GM19467 (cell line): ENCODE data around the gene CRB2.
A peak's percentile ranks its signal among the peaks of the same experiment; 100 is the strongest.

Experiments used
- ATAC-seq: cut with Tn5 transposase; IDR thresholded peaks from one replicate; pipeline ENCODE4 v1.9.1; 2021; ENCODE audit warnings: mild to moderate bottlenecking, moderate library complexity; ENCODE audit not compliant: unreplicated experiment

The CRB2 gene

GRCh38 chr9:123355761-123356431 is at the start of gene CRB2:
CRB2 (plus strand) TSS chr9:123356197; CDS start chr9:123356261, 64 bp downstream.
- no peak for ATAC-seq

DNA sequence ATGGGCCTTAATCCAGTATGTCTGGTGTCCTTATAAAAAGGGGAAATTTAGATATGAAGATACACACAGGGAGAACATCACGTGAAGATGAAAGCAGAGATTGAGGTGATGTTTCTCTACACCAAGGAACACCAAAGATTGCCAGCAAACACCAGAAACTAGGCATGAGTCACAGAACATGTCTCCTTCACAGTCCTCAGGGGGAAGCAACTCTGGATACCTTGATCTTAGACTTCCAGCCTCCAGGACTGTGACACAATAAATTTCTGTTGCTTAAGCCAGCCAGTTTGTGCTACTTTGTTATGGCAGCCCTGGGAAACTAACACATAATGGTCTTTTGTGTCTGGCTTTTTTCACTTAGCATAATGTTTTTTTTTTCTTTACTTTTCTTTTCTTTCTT is 46.4 kb upstream of the CRB2 start:
- no peak for ATAC-seq

GRCh38 chr9:123310551-123311249 is 45.3 kb upstream of the CRB2 start:
- ATAC-seq = no peak

DNA sequence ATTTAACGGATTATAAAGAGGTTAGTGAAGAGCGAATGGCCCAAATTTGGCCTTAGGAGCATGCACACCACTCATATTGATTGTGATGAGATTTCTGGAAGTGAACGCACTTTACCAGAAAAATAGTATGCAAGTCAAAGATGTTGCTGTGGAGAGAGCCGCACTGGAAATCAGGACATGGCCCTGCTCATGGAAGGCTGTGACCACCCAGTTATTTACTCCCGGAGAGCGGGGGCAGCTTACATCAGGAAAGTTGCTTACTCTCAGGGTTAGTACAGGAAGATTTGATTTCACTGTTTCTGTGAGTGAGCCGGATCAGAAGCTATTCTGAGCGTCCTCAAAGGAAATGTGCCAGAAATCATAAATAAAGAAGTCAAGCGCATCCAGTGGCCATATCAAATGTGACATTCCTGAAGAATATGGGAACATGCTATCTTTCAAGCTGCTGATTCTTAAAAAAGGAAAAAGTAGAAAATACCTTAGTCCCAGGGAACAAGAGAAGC is 44.7 kb upstream of the CRB2 start:
- ATAC-seq = no peak

GRCh38 chr9:123312306-123312877 is 43.6 kb upstream of the CRB2 start:
- ATAC-seq = no peak

GRCh38 chr9:123314617-123315016 is 41.4 kb upstream of the CRB2 start:
- no peak for ATAC-seq

GRCh38 chr9:123315635-123316034 is 40.4 kb upstream of the CRB2 start:
- ATAC-seq = no peak

DNA sequence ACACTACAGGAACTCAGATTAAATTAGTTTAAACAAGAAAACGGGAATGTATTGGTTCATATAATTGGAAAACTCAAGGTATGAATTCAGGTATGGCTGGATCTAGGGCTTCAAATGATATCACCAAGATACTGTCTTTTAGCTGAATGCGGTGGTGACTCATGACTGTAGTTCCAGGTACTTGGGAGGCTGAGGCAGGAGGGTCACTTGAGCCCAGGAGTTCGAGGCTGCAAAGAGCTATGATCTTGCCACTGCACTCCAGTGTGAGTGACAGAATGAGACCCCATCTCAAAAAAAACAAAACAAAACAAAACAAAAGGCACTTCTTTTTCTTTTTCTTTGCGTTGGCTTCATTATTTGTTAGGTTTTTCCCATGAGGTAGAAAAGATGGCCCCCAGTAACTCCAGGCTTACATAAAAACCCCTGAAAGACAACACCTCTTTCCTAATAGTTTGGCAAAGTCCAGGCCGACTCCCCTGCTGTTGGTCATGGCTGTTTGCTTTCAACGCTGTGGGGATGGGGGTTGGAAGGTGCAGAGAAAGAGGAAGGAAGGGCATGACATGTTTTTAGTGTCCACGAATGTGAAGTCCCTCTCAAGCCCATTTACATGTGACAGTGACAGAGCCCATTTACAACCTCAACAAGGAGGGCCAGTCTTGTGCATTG is 39.8 kb upstream of the CRB2 start:
- ATAC-seq = no peak

- no peak for ATAC-seq
These were observed 37.8 kb upstream of the CRB2 start for GRCh38 chr9:123318202-123318601.

DNA sequence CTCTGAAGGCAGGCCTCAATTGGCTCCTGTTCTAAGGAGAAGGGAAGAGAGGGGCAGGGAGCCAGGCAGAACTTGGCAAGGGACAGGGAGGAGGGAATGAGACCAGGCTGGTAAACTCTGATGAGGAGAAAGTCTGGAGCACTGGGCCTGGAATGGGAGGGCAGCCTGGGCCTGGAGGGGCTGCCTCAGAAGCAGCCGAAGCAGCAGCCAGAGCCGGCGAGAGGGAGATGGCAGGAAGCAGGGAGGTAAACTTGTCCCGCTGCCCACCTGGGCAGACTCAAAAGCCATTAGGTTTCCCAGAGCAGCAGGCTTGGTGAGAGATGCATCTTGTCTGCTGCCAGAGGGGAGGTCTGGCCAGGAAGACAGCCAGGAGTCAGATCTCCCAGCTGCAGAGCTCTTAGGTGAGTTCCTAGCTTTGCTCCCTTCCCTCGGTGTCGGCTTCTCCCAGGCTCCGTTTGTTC is 37.0 kb upstream of the CRB2 start:
- no peak for ATAC-seq

GRCh38 chr9:123319541-123320339 is 36.3 kb upstream of the CRB2 start:
- no peak for ATAC-seq

DNA sequence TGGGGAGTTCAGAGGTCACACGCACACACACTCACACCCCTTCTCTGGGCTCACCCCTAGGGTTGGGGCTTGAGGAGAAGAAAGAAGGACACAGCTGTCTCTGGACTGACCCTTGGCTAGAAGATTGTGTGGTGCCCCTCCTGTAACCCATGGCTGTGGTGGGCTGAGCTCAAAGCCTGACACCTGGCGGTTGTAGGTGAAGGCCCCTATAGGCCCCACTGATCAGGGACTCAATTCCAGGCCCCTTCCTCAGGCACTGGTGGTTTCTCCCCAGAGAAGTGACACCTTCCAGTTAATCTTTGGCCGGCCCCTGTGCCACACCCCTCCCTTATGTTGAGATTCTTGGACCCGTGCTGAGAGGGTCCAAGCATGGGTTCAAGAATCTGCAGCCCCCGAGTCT is 35.2 kb upstream of the CRB2 start:
- no peak for ATAC-seq

DNA sequence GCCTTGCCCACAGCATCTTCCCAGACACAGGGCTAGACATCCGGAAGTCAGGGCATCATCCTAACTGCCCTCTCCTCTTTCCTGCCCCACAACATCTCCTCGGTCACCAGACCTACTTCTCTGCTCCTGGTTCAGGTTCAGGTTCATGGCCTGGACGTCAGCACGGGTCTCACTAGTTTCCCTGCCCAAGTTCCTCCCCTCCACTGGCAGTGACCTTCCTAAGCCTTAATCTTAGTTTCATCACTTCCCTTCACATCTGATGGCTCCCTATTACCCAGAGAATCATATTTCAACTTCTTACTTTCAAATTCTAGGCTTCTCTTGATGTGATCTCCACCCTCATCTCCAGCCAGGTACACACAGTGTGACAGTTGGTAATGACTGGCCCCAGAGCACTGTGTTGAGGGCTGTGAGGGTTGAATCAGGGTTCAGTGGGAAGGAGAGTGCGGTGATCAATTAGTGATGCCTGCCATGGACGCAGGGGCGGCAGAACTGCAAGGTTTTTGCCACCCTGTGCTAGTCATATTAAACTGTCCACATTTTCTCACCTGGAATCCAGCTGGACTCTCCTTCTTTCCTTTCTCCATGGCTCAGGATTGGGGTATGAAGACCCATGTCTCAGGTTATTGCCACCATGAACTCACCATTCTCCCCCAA is 34.3 kb upstream of the CRB2 start:
- no peak for ATAC-seq

GRCh38 chr9:123322273-123323195 is 33.5 kb upstream of the CRB2 start:
- ATAC-seq = peak; percentile 62

- ATAC-seq = no peak
These were observed 32.6 kb upstream of the CRB2 start for GRCh38 chr9:123323196-123324013.

DNA sequence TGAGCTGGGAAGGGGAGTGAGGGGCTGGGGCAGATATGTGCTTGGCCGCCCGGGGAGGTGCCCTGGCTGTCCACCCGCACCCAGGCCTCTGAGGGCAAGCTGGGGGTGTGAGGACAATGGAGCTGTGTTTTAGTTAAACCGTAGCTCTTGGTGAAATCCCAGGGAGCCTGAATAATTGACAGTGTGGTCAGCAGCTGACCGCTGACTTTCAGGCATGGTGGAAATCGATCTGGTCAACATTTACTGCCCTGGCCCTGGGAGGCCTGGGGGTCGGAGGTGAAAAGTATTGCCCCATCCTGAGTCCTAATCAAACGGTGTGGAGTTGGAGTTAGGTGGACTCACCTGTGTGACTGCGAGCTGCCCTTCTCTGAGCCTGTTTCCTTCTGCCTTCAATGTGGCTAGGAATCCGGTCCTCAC is 31.2 kb upstream of the CRB2 start:
- no peak for ATAC-seq

DNA sequence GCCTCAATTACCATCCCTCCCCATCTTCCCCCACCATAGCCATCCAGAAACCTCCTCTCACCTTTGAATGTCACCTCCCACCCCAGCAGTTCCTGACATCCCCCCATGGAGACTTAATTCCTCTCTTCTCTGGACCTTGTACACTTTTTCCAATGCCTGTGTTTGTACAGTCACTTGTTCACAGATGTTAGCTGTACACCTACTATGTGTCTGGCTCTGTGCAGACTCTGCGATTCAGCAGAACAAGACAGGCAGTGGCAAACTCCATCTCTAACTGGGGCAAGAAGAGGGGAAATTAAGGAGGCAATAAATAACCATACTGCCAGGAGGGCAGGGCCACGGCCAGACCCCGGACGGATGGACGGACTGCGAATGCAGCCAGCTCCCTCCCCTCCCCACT is 29.8 kb upstream of the CRB2 start:
- ATAC-seq = no peak

DNA sequence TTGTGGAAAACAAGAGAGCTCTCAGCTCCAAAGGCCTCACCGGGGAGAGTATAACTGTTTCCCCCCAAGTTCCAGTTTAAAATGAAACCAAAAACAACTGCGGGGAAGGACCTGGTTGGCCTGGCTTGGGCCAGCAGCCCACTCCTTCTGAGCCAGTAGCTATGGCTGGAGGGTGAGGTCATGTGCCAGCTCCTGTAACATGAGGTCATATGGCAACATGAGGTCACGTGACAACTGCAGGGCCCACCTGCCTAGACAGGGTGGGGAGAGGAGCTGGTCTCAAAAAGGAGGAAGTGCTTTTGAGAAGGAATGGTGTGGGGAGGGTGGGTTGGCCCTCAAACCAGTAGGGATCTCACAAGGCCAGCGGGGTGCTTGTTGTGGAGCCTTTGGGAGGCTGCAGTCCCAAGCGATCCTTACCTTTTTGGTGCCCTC is 29.3 kb upstream of the CRB2 start:
- ATAC-seq = no peak
